Neural cell (in vitro differentiated cells): ENCODE data around the gene LSM4. TPM values are rescaled to one million over a fixed set of nuclear protein-coding genes. Genes with fewer than 3 reads are reported as not detected.

ENCODE experiments used
- H2AFZ ChIP-seq: fragments of 200-600, 300-800 bp; sonication (generic), shearing (Covaris generic); 2 replicates; pipeline ENCODE4 v1.6.0; 2014; ENCODE audit warnings: low read depth, mild to moderate bottlenecking, antibody characterized with exemption, low read length, moderate library complexity
- H3F3A ChIP-seq: fragments of 200-600 bp; shearing (Covaris generic); 2 replicates; pipeline ENCODE4 v1.6.1; 2016; ENCODE audit warnings: mild to moderate bottlenecking, moderate library complexity, mixed read lengths, antibody characterized with exemption, low read length; ENCODE audit not compliant: insufficient read depth, poor library complexity, severe bottlenecking
- H3K27ac ChIP-seq: fragments of 200-600, 300-800 bp; sonication (generic), shearing (Covaris generic); 2 replicates; pipeline ENCODE4 v1.5.1; 2014; ENCODE audit warnings: mild to moderate bottlenecking, low read length, moderate library complexity
- H3K27me3 ChIP-seq: fragments of 300-800, 200-600 bp; sonication (generic), shearing (Covaris generic); 2 replicates; pipeline ENCODE4 v1.6.0; 2014; ENCODE audit warnings: mild to moderate bottlenecking, low read depth, low read length, moderate library complexity; ENCODE audit not compliant: insufficient read depth
- H3K36me3 ChIP-seq: fragments of 300-800, 200-600 bp; sonication (generic), shearing (Covaris generic); 2 replicates; pipeline ENCODE4 v1.5.1; 2014; ENCODE audit warnings: mild to moderate bottlenecking, antibody characterized with exemption, low read length, moderate library complexity; ENCODE audit not compliant: insufficient read depth
- H3K4me2 ChIP-seq: fragments of 300-800, 200-600 bp; sonication (generic), shearing (Covaris generic); 2 replicates; pipeline ENCODE4 v1.6.0; 2014; ENCODE audit warnings: mild to moderate bottlenecking, low read length
- H3K4me3 ChIP-seq: fragments of 300-800, 200-600 bp; sonication (generic), shearing (Covaris generic); 2 replicates; pipeline ENCODE4 v1.5.1; 2014; ENCODE audit warnings: mild to moderate bottlenecking, low read length, moderate library complexity
- H3K79me2 ChIP-seq: fragments of 200-600 bp; shearing (Covaris generic); replicated peaks from 2 replicates; pipeline ENCODE4 v1.6.0; 2014; ENCODE audit warnings: mild to moderate bottlenecking, low read length, moderate library complexity; ENCODE audit not compliant: insufficient read depth
- H3K9ac ChIP-seq: fragments of 300-800, 200-600 bp; sonication (generic), shearing (Covaris generic); 2 replicates; pipeline ENCODE4 v1.6.1; 2016; ENCODE audit warnings: mild to moderate bottlenecking, low read length, mixed read lengths
- H3K9me2 ChIP-seq: fragments of 200-600 bp; shearing (Covaris generic); 2 replicates; pipeline ENCODE4 v1.6.1; 2016; ENCODE audit warnings: mild to moderate bottlenecking, low read length, mixed read lengths; ENCODE audit not compliant: insufficient read depth
- H3K9me3 ChIP-seq: fragments of 200-600, 300-800 bp; sonication (generic), shearing (Covaris generic); 2 replicates; pipeline ENCODE4 v1.6.1; 2016; ENCODE audit warnings: mild to moderate bottlenecking, mixed run types, low read length, moderate library complexity, mixed read lengths
- H4K20me1 ChIP-seq: fragments of 200-600 bp; shearing (Covaris generic); 2 replicates; pipeline ENCODE4 v1.6.1; 2016; ENCODE audit warnings: mild to moderate bottlenecking, mixed run types; ENCODE audit not compliant: insufficient read depth
- EP300 ChIP-seq: fragments of 450-650 bp; conservative IDR thresholded peaks from 2 replicates; pipeline ENCODE4 v1.6.1; 2014; ENCODE audit warnings: antibody characterized with exemption, mild to moderate bottlenecking, moderate library complexity; ENCODE audit not compliant: poor library complexity, severe bottlenecking
- EZH2 ChIP-seq: fragments of 200-600, 300-800 bp; shearing (Covaris generic), sonication (generic); IDR thresholded peaks from 2 replicates; pipeline ENCODE4 v1.6.1; 2014; ENCODE audit warnings: antibody characterized with exemption, low read length, borderline replicate concordance, mild to moderate bottlenecking; ENCODE audit not compliant: insufficient read depth, poor library complexity, severe bottlenecking
- MXI1 ChIP-seq: fragments of 450-650 bp; conservative IDR thresholded peaks from 2 replicates; pipeline ENCODE4 v1.6.1; 2014; ENCODE audit warnings: antibody characterized with exemption, mild to moderate bottlenecking; ENCODE audit not compliant: poor library complexity, severe bottlenecking
- POLR2AphosphoS5 ChIP-seq: IDR thresholded peaks from 2 replicates; pipeline ENCODE4 v1.6.1; 2012
- RAD21 ChIP-seq: fragments of 450-650 bp; conservative IDR thresholded peaks from 2 replicates; pipeline ENCODE4 v1.6.1; 2014; ENCODE audit warnings: antibody characterized with exemption, mild to moderate bottlenecking, moderate library complexity
- SMC3 ChIP-seq: fragments of 450-650 bp; conservative IDR thresholded peaks from 2 replicates; pipeline ENCODE4 v1.6.1; 2014; ENCODE audit warnings: antibody characterized with exemption, mild to moderate bottlenecking, moderate library complexity; ENCODE audit not compliant: poor library complexity
- TAF1 ChIP-seq: IDR thresholded peaks from 2 replicates; pipeline ENCODE4 v1.6.1; 2012; ENCODE audit warnings: low read depth
- polyA plus RNA-seq: library from polyadenylated mRNA; depleted of rRNA; stranded (reverse); fragments of >200 nt; gene quantifications from 2 replicates; pipeline ENCODE4 v1.2.3, GENCODE V29; 2014
- TF ChIP-seq, protein P1 (sequence below): fragments of 450-650 bp; IDR thresholded peaks from 2 replicates; pipeline ENCODE4 v1.5.1; 2014; ENCODE audit warnings: antibody characterized with exemption, mild to moderate bottlenecking, moderate library complexity; ENCODE audit not compliant: poor library complexity, severe bottlenecking
- TF ChIP-seq, protein P2 (sequence below): IDR thresholded peaks from 2 replicates; pipeline ENCODE4 v1.6.1; 2012; ENCODE audit warnings: borderline replicate concordance

The LSM4 gene
- polyA plus RNA-seq, 1 donor from 2014 or later: 382 TPM

DNA sequence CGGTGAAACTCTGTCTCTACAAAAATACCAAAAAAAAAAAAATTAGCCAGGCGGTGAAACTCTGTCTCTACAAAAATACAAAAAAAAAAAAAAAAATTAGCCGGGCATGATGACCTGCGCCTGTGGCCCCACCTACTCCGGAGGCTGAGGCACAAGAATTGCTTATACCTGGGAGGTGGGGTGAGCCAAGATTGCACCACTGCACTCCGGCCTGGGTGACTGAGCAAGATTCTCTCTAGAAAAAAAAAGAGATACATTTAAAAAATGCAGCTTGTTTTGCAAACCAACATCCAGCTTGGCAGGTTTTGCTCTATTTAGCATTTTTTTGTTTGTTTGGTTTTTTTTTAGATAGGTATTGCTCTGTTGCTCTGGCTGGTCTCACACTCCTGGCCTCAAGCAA is 10.8 kb upstream of the LSM4 start:
- Histone ChIP-seq H3K4me2 (no peak overlapping the region), H3K36me3 (no peaks in the 10 kb centered on the region), H3K9me3 (no peaks in the 10 kb centered on the region), H3K9ac (no peak overlapping the region), H3K27ac (no peak overlapping the region), H2AFZ (no peak overlapping the region), H3K9me2 (no peaks in the 10 kb centered on the region), H3K4me3 (no peak overlapping the region), H3K79me2 (no peaks in the 10 kb centered on the region), H4K20me1 (no peaks in the 10 kb centered on the region), H3F3A (no peaks in the 10 kb centered on the region), H3K27me3 (no peaks in the 10 kb centered on the region)
- TF ChIP-seq MXI1 (no peak), SMC3 (no peak), POLR2AphosphoS5 (no peak), TAF1 (no peak), EP300 (no peak), RAD21 (no peak), EZH2 (no peak)
- TF ChIP-seq, protein P1, sequence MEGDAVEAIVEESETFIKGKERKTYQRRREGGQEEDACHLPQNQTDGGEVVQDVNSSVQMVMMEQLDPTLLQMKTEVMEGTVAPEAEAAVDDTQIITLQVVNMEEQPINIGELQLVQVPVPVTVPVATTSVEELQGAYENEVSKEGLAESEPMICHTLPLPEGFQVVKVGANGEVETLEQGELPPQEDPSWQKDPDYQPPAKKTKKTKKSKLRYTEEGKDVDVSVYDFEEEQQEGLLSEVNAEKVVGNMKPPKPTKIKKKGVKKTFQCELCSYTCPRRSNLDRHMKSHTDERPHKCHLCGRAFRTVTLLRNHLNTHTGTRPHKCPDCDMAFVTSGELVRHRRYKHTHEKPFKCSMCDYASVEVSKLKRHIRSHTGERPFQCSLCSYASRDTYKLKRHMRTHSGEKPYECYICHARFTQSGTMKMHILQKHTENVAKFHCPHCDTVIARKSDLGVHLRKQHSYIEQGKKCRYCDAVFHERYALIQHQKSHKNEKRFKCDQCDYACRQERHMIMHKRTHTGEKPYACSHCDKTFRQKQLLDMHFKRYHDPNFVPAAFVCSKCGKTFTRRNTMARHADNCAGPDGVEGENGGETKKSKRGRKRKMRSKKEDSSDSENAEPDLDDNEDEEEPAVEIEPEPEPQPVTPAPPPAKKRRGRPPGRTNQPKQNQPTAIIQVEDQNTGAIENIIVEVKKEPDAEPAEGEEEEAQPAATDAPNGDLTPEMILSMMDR: no peak
- TF ChIP-seq, protein P2, sequence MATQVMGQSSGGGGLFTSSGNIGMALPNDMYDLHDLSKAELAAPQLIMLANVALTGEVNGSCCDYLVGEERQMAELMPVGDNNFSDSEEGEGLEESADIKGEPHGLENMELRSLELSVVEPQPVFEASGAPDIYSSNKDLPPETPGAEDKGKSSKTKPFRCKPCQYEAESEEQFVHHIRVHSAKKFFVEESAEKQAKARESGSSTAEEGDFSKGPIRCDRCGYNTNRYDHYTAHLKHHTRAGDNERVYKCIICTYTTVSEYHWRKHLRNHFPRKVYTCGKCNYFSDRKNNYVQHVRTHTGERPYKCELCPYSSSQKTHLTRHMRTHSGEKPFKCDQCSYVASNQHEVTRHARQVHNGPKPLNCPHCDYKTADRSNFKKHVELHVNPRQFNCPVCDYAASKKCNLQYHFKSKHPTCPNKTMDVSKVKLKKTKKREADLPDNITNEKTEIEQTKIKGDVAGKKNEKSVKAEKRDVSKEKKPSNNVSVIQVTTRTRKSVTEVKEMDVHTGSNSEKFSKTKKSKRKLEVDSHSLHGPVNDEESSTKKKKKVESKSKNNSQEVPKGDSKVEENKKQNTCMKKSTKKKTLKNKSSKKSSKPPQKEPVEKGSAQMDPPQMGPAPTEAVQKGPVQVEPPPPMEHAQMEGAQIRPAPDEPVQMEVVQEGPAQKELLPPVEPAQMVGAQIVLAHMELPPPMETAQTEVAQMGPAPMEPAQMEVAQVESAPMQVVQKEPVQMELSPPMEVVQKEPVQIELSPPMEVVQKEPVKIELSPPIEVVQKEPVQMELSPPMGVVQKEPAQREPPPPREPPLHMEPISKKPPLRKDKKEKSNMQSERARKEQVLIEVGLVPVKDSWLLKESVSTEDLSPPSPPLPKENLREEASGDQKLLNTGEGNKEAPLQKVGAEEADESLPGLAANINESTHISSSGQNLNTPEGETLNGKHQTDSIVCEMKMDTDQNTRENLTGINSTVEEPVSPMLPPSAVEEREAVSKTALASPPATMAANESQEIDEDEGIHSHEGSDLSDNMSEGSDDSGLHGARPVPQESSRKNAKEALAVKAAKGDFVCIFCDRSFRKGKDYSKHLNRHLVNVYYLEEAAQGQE: no peak

DNA sequence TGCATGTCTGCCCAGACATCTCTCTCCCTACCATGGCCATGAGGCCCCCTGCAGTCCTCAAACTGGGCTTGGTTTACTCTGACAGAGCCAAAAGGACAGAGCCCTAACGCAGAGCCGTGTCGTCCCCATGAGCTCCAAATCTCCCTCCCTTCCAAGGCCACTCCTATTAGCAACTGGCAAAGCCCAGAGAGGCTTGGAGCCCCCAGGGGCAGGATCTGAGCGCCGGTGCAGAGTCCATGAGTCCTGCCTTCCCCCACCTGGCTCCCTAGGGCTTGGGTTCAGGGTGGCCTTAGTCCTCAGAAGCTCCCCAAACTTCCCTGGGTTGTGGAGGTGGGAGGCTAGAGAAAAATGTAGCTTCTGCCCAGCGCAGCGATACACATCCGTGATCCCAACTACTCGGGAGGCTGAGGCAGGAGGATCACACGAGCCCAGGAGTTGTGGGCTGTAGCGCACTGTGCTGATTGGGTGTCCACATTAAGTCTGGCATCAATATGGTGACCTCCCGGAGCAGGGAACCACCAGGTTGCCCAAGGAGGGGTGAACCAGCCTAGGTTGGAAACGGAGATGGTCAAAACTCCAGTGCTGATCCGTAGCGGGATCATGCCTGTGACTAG is 10.1 kb upstream of the LSM4 start:
- H3K9ac ChIP-seq: no peak overlapping the region
- H3K9me2 ChIP-seq: no peaks in the 10 kb centered on the region
- no peak overlapping the region for H2AFZ ChIP-seq
- TF ChIP-seq EP300 (no peak), RAD21 (no peak), POLR2AphosphoS5 (no peak), TAF1 (no peak), EZH2 (no peak), MXI1 (no peak)
- TF ChIP-seq, protein P2: no peak
- TF ChIP-seq, protein P1: no peak
- no peaks in the 10 kb centered on the region for H3F3A ChIP-seq
- H4K20me1 ChIP-seq: no peaks in the 10 kb centered on the region
- no peaks in the 10 kb centered on the region for H3K27me3 ChIP-seq
- no peak overlapping the region for H3K4me2 ChIP-seq
- no peak overlapping the region for H3K27ac ChIP-seq
- H3K36me3 ChIP-seq: no peaks in the 10 kb centered on the region
- no peak overlapping the region for H3K4me3 ChIP-seq
- no peaks in the 10 kb centered on the region for H3K79me2 ChIP-seq
- no peaks in the 10 kb centered on the region for H3K9me3 ChIP-seq
